ENCODE results near the gene PIAS3.

GRCh38 chr1:145806408-145806807, 52.5 kb downstream of the PIAS3 start:
- no peak for TF ChIP-seq POLR2AphosphoS5 (IDR thresholded peaks at IDR 0.05)
- no peak for TF ChIP-seq SMC3 (conservative IDR thresholded peaks at IDR 0.05; ENCODE audit: poor library complexity)
- no peak for TF ChIP-seq CTCF (IDR thresholded peaks at IDR 0.05; ENCODE audit: poor library complexity, severe bottlenecking)
- TF ChIP-seq, protein P1, sequence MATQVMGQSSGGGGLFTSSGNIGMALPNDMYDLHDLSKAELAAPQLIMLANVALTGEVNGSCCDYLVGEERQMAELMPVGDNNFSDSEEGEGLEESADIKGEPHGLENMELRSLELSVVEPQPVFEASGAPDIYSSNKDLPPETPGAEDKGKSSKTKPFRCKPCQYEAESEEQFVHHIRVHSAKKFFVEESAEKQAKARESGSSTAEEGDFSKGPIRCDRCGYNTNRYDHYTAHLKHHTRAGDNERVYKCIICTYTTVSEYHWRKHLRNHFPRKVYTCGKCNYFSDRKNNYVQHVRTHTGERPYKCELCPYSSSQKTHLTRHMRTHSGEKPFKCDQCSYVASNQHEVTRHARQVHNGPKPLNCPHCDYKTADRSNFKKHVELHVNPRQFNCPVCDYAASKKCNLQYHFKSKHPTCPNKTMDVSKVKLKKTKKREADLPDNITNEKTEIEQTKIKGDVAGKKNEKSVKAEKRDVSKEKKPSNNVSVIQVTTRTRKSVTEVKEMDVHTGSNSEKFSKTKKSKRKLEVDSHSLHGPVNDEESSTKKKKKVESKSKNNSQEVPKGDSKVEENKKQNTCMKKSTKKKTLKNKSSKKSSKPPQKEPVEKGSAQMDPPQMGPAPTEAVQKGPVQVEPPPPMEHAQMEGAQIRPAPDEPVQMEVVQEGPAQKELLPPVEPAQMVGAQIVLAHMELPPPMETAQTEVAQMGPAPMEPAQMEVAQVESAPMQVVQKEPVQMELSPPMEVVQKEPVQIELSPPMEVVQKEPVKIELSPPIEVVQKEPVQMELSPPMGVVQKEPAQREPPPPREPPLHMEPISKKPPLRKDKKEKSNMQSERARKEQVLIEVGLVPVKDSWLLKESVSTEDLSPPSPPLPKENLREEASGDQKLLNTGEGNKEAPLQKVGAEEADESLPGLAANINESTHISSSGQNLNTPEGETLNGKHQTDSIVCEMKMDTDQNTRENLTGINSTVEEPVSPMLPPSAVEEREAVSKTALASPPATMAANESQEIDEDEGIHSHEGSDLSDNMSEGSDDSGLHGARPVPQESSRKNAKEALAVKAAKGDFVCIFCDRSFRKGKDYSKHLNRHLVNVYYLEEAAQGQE (IDR thresholded peaks at IDR 0.05; ENCODE audit: borderline replicate concordance): no peak
- no peak for TF ChIP-seq MXI1 (conservative IDR thresholded peaks at IDR 0.05; ENCODE audit: poor library complexity, severe bottlenecking)
- TF ChIP-seq RAD21 (conservative IDR thresholded peaks at IDR 0.05): no peak
- no peak for TF ChIP-seq EP300 (conservative IDR thresholded peaks at IDR 0.05; ENCODE audit: poor library complexity, severe bottlenecking)
- TF ChIP-seq EZH2 (IDR thresholded peaks at IDR 0.05; ENCODE audit: borderline replicate concordance, insufficient read depth, low read length, poor library complexity, severe bottlenecking): no peak
- no peak for TF ChIP-seq TAF1 (IDR thresholded peaks at IDR 0.05; ENCODE audit: low read depth)

Measured in neural cell (in vitro differentiated cells).